ENCODE measurements around the gene LYZL4.

GRCh38 chr3:42369832-42370231 lies 40.6 kb downstream of the LYZL4 start:
- TF ChIP-seq CTCF (IDR thresholded peaks at IDR 0.05; ENCODE audit: low read depth, low read length, poor library complexity, severe bottlenecking) = no peak
- TF ChIP-seq EZH2phosphoT487 (IDR thresholded peaks at IDR 0.05; ENCODE audit: borderline replicate concordance, low read length) = no peak
